SK-N-SH treated with all-trans-retinoic acid at 6 μM for 48 hours (cell line): ENCODE results near the gene MOK.
A peak's percentile ranks its signal among the peaks of the same experiment; 100 is the strongest.

ENCODE experiments used
- ATAC-seq: fragments of 200-7000 bp; cut with Tn5 transposase; 3 replicates; pipeline ENCODE4 v1.9.1; 2020; ENCODE audit warnings: mild to moderate bottlenecking, moderate library complexity
- ARNTL ChIP-seq: fragments of 450-650 bp; formaldehyde crosslinking; IDR thresholded peaks from 2 replicates; pipeline ENCODE4 v1.5.0; 2020; ENCODE audit warnings: low read depth, mild to moderate bottlenecking, moderate library complexity, borderline replicate concordance
- BACH2 ChIP-seq: fragments of 250-450 bp; sonication (Bioruptor Pico); IDR thresholded peaks from 2 replicates; pipeline ENCODE4 v1.9.0; 2021; ENCODE audit warnings: mild to moderate bottlenecking, borderline replicate concordance
- CSDC2 ChIP-seq: fragments of 250-450 bp; sonication (Bioruptor Pico); IDR thresholded peaks from 2 replicates; pipeline ENCODE4 v1.5.0; 2020; ENCODE audit warnings: mild to moderate bottlenecking, moderate library complexity
- ESRRG ChIP-seq: fragments of 250-450 bp; sonication (Bioruptor Pico); IDR thresholded peaks from 2 replicates; pipeline ENCODE4 v1.6.1; 2021; ENCODE audit warnings: mild to moderate bottlenecking
- GLIS3 ChIP-seq: fragments of 250-450 bp; sonication (Bioruptor Pico); IDR thresholded peaks from 2 replicates; pipeline ENCODE4 v1.5.0; 2020; ENCODE audit warnings: mild to moderate bottlenecking, moderate library complexity
- ISL1 ChIP-seq: fragments of 250-450 bp; sonication (Bioruptor Pico); IDR thresholded peaks from 2 replicates; pipeline ENCODE4 v2.1.2; 2022; ENCODE audit warnings: mild to moderate bottlenecking, moderate library complexity
- OSR1 ChIP-seq: fragments of 250-450 bp; sonication (Bioruptor Pico); IDR thresholded peaks from 2 replicates; pipeline ENCODE4 v1.8.0; 2022; ENCODE audit warnings: moderate library complexity, mild to moderate bottlenecking, inconsistent platforms
- PPARA ChIP-seq: fragments of 250-450 bp; sonication (Bioruptor Pico); IDR thresholded peaks from 2 replicates; pipeline ENCODE4 v1.5.0; 2020; ENCODE audit warnings: mild to moderate bottlenecking, borderline replicate concordance
- SNAI2 ChIP-seq: fragments of 250-450 bp; sonication (Bioruptor Pico); IDR thresholded peaks from 2 replicates; pipeline ENCODE4 v1.5.0; 2020; ENCODE audit warnings: mild to moderate bottlenecking, moderate library complexity
- TCF4 ChIP-seq: fragments of 250-450 bp; sonication (Bioruptor Pico); IDR thresholded peaks from 2 replicates; pipeline ENCODE4 v1.8.0; 2021; ENCODE audit warnings: mild to moderate bottlenecking, moderate library complexity, borderline replicate concordance
- TOX ChIP-seq: fragments of 250-450 bp; sonication (Bioruptor Pico); IDR thresholded peaks from 2 replicates; pipeline ENCODE4 v1.8.0; 2021; ENCODE audit warnings: mild to moderate bottlenecking, moderate library complexity, borderline replicate concordance
- ZC3H10 ChIP-seq: fragments of 250-450 bp; sonication (Bioruptor Pico); IDR thresholded peaks from 2 replicates; pipeline ENCODE4 v1.5.1; 2021; ENCODE audit warnings: mild to moderate bottlenecking, moderate library complexity
- ZFP3 ChIP-seq: fragments of 250-450 bp; sonication (Bioruptor Pico); IDR thresholded peaks from 2 replicates; pipeline ENCODE4 v1.5.0; 2020; ENCODE audit warnings: mild to moderate bottlenecking, moderate library complexity
- ZNF565 ChIP-seq: fragments of 450-650 bp; formaldehyde crosslinking; conservative IDR thresholded peaks from 2 replicates; pipeline ENCODE4 v1.5.0; 2020; ENCODE audit warnings: low read depth, mild to moderate bottlenecking, moderate library complexity
- ZNF70 ChIP-seq: fragments of 450-650 bp; formaldehyde crosslinking; IDR thresholded peaks from 2 replicates; pipeline ENCODE4 v1.5.0; 2020; ENCODE audit warnings: mild to moderate bottlenecking, moderate library complexity
- ZNF8 ChIP-seq: fragments of 450-650 bp; formaldehyde crosslinking; IDR thresholded peaks from 2 replicates; pipeline ENCODE4 v1.5.0; 2020; ENCODE audit warnings: mild to moderate bottlenecking, moderate library complexity
- TF ChIP-seq, protein P1 (sequence below): fragments of 250-450 bp; sonication (Bioruptor Pico); IDR thresholded peaks from 2 replicates; pipeline ENCODE4 v1.5.1; 2020; ENCODE audit warnings: low read depth, mild to moderate bottlenecking, moderate library complexity
- TF ChIP-seq, protein P2 (sequence below): fragments of 250-450 bp; sonication (Bioruptor Pico); IDR thresholded peaks from 2 replicates; pipeline ENCODE4 v1.5.1; 2021; ENCODE audit warnings: mild to moderate bottlenecking, moderate library complexity
- TF ChIP-seq, protein P3 (sequence below): fragments of 250-450 bp; sonication (Bioruptor Pico); IDR thresholded peaks from 2 replicates; pipeline ENCODE4 v1.5.0; 2020; ENCODE audit warnings: mild to moderate bottlenecking, moderate library complexity
- TF ChIP-seq, protein P4 (sequence below): fragments of 250-450 bp; sonication (Bioruptor Pico); IDR thresholded peaks from 2 replicates; pipeline ENCODE4 v1.8.0; 2020; ENCODE audit warnings: mild to moderate bottlenecking, moderate library complexity, borderline replicate concordance
- TF ChIP-seq, protein P5 (sequence below): fragments of 250-450 bp; sonication (Bioruptor Pico); IDR thresholded peaks from 2 replicates; pipeline ENCODE4 v1.8.0; 2021; ENCODE audit warnings: low read depth, mild to moderate bottlenecking, moderate library complexity, borderline replicate concordance

The MOK gene

DNA sequence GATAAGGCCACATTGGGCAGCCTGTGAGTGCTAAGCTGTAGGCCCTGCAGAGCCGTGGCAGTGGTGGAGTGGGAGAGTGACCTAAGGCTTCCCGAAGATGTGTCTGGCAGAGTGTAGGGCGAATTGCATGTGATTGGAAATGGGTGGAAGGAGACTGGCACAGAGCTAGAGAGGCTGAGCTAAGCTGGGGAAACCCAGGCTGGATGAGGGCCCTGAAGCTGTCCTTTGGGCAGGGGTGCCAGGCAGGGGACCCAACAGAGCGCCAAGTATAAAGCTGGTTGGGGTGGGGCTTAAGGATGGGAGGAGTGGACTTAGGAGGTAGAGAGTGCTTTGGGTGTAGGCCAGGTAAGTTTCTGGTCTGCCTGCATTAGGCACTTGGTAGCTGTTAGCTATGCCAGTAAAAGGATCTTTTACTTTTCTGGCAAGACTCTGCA lies 117.4 kb downstream of the MOK start:
- no peak for TF ChIP-seq ZNF565 (CRISPR knock-in tag)
- no peak for TF ChIP-seq ZC3H10 (CRISPR knock-in tag)
- TF ChIP-seq, protein P1, sequence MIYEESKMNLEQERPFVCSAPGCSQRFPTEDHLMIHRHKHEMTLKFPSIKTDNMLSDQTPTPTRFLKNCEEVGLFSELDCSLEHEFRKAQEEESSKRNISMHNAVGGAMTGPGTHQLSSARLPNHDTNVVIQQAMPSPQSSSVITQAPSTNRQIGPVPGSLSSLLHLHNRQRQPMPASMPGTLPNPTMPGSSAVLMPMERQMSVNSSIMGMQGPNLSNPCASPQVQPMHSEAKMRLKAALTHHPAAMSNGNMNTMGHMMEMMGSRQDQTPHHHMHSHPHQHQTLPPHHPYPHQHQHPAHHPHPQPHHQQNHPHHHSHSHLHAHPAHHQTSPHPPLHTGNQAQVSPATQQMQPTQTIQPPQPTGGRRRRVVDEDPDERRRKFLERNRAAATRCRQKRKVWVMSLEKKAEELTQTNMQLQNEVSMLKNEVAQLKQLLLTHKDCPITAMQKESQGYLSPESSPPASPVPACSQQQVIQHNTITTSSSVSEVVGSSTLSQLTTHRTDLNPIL = no peak
- no peak for TF ChIP-seq BACH2
- TF ChIP-seq CSDC2 (CRISPR knock-in tag) = no peak
- TF ChIP-seq, protein P2, sequence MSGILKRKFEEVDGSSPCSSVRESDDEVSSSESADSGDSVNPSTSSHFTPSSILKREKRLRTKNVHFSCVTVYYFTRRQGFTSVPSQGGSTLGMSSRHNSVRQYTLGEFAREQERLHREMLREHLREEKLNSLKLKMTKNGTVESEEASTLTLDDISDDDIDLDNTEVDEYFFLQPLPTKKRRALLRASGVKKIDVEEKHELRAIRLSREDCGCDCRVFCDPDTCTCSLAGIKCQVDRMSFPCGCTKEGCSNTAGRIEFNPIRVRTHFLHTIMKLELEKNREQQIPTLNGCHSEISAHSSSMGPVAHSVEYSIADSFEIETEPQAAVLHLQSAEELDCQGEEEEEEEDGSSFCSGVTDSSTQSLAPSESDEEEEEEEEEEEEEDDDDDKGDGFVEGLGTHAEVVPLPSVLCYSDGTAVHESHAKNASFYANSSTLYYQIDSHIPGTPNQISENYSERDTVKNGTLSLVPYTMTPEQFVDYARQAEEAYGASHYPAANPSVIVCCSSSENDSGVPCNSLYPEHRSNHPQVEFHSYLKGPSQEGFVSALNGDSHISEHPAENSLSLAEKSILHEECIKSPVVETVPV = no peak
- no peak for TF ChIP-seq ZNF8
- TF ChIP-seq, protein P3, sequence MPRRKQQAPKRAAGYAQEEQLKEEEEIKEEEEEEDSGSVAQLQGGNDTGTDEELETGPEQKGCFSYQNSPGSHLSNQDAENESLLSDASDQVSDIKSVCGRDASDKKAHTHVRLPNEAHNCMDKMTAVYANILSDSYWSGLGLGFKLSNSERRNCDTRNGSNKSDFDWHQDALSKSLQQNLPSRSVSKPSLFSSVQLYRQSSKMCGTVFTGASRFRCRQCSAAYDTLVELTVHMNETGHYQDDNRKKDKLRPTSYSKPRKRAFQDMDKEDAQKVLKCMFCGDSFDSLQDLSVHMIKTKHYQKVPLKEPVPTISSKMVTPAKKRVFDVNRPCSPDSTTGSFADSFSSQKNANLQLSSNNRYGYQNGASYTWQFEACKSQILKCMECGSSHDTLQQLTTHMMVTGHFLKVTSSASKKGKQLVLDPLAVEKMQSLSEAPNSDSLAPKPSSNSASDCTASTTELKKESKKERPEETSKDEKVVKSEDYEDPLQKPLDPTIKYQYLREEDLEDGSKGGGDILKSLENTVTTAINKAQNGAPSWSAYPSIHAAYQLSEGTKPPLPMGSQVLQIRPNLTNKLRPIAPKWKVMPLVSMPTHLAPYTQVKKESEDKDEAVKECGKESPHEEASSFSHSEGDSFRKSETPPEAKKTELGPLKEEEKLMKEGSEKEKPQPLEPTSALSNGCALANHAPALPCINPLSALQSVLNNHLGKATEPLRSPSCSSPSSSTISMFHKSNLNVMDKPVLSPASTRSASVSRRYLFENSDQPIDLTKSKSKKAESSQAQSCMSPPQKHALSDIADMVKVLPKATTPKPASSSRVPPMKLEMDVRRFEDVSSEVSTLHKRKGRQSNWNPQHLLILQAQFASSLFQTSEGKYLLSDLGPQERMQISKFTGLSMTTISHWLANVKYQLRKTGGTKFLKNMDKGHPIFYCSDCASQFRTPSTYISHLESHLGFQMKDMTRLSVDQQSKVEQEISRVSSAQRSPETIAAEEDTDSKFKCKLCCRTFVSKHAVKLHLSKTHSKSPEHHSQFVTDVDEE (CRISPR knock-in tag) = no peak
- TF ChIP-seq ISL1 (CRISPR knock-in tag) = no peak
- TF ChIP-seq ARNTL (CRISPR knock-in tag) = no peak
- no peak for TF ChIP-seq TOX (CRISPR knock-in tag)
- no peak for TF ChIP-seq OSR1 (CRISPR knock-in tag)
- TF ChIP-seq ESRRG = no peak

DNA sequence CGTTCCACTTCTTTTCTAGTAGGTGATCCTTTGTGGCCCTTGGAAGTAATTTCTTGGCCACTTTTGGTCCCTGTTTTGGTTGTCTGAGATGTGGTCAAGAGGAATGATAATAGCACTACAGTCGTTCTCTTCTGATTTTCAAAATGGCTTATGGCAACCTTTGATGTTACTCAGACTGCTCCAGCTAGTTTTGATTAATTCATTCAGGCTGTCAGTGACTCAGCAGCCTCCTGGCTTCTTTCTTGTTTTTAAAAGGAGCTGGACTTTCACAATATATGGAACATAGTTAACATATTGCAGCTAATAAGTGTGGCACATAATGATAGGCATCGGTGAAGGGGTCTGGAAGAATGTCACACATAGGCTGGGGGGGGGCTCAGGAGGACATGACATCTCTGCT lies 117.9 kb downstream of the MOK start:
- TF ChIP-seq ZNF8 (0 out of 2 replicates have a peak, but pooled peaks have one; percentile 8), ISL1 (CRISPR knock-in tag) (peak; percentile 76), ZNF565 (CRISPR knock-in tag) (no peak), TCF4 (peak; percentile 54; the same call in 1 of the 2 replicates)
- peak; percentile 93 for ATAC-seq

More for the DNA sequence above, 117.4 kb downstream of the MOK start:
- peak; percentile 78 for ATAC-seq

DNA sequence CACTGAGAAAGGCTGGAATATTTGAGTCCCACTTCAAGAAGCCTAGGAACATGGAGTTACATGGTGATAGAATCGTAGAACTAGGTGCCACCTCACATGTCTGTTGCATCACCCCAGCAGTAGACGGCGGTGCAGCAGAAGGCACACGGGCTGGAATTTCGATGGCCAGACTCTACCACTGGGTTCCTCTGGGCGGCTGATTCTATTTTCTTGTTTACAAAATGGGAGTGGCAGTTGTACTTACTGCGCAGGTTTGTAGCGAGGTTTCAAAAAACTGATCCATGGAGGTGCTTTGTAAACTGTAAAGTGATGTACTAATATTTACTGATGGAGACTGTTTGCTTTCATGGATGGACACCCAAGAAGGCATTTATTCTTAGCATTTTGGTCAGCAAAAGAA lies 119.6 kb downstream of the MOK start:
- TF ChIP-seq ZFP3 (CRISPR knock-in tag) = no peak
- TF ChIP-seq TOX (CRISPR knock-in tag) = no peak
- TF ChIP-seq SNAI2 (CRISPR knock-in tag) = no peak
- no peak for TF ChIP-seq ZNF8
- no peak for TF ChIP-seq PPARA (CRISPR knock-in tag)
- no peak for TF ChIP-seq TCF4
- no peak for TF ChIP-seq GLIS3
- TF ChIP-seq ARNTL (CRISPR knock-in tag) = no peak
- no peak for TF ChIP-seq ZNF70 (CRISPR knock-in tag)
- TF ChIP-seq ZC3H10 (CRISPR knock-in tag) = no peak
- no peak for TF ChIP-seq ZNF565 (CRISPR knock-in tag)
- TF ChIP-seq, protein P4, sequence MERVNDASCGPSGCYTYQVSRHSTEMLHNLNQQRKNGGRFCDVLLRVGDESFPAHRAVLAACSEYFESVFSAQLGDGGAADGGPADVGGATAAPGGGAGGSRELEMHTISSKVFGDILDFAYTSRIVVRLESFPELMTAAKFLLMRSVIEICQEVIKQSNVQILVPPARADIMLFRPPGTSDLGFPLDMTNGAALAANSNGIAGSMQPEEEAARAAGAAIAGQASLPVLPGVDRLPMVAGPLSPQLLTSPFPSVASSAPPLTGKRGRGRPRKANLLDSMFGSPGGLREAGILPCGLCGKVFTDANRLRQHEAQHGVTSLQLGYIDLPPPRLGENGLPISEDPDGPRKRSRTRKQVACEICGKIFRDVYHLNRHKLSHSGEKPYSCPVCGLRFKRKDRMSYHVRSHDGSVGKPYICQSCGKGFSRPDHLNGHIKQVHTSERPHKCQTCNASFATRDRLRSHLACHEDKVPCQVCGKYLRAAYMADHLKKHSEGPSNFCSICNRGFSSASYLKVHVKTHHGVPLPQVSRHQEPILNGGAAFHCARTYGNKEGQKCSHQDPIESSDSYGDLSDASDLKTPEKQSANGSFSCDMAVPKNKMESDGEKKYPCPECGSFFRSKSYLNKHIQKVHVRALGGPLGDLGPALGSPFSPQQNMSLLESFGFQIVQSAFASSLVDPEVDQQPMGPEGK (CRISPR knock-in tag) = no peak
- no peak for ATAC-seq

DNA sequence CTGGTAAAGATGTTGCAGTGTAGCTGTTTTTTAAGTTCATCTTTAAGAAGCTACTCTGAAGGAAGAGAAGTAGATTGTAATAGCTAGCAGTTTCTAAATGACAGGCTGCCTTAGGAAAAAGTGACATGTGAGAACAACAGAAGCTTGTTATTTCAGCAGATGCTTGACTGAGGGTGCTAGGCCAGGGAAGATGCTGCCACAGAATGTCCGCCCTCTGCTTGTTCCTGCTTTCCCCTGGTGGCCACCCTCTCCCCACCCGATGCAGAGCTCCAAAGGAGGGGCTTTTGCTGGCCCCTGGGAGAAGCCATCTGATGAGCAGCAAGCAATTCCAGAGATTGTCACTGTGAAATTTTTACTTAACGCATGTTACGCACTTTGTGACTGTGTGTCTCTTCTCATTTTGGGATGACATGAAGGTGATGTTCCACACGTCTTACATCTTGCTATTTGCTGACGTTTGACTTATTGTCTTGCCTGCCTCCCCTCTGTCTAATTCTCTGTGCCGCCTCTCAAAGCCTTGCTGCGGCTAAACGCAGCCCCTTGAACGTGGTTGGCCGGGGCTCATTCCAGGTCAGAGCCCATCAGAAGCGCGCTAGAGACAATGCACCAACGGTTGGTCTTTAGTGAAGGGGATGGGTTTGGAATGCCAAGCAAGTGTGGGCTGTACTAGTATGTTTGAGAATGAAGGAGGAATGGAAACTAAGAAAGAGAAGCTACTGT lies 120.5 kb downstream of the MOK start:
- ATAC-seq = no peak
- TF ChIP-seq ISL1 (CRISPR knock-in tag) (no peak), GLIS3 (no peak), PPARA (CRISPR knock-in tag) (no peak), BACH2 (no peak), OSR1 (CRISPR knock-in tag) (no peak), ZNF70 (CRISPR knock-in tag) (no peak), ZFP3 (CRISPR knock-in tag) (no peak), CSDC2 (CRISPR knock-in tag) (no peak)
- TF ChIP-seq, protein P5, sequence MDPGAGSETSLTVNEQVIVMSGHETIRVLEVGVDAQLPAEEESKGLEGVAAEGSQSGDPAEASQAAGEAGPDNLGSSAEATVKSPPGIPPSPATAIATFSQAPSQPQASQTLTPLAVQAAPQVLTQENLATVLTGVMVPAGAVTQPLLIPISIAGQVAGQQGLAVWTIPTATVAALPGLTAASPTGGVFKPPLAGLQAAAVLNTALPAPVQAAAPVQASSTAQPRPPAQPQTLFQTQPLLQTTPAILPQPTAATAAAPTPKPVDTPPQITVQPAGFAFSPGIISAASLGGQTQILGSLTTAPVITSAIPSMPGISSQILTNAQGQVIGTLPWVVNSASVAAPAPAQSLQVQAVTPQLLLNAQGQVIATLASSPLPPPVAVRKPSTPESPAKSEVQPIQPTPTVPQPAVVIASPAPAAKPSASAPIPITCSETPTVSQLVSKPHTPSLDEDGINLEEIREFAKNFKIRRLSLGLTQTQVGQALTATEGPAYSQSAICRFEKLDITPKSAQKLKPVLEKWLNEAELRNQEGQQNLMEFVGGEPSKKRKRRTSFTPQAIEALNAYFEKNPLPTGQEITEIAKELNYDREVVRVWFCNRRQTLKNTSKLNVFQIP (CRISPR knock-in tag) = no peak
- TF ChIP-seq, protein P1 = no peak
- TF ChIP-seq, protein P3 (CRISPR knock-in tag) = no peak
